ENCODE results near the gene MCCC2.
"Not testable (repeated sequence)": the region's sequence is repeated elsewhere in the genome, so short reads cannot be mapped to it uniquely, and the experiment has no call there.

The MCCC2 gene

GRCh38 chr5:71662381-71662780 is 75.2 kb downstream of the MCCC2 start:
- no peak for DNase-seq

DNA sequence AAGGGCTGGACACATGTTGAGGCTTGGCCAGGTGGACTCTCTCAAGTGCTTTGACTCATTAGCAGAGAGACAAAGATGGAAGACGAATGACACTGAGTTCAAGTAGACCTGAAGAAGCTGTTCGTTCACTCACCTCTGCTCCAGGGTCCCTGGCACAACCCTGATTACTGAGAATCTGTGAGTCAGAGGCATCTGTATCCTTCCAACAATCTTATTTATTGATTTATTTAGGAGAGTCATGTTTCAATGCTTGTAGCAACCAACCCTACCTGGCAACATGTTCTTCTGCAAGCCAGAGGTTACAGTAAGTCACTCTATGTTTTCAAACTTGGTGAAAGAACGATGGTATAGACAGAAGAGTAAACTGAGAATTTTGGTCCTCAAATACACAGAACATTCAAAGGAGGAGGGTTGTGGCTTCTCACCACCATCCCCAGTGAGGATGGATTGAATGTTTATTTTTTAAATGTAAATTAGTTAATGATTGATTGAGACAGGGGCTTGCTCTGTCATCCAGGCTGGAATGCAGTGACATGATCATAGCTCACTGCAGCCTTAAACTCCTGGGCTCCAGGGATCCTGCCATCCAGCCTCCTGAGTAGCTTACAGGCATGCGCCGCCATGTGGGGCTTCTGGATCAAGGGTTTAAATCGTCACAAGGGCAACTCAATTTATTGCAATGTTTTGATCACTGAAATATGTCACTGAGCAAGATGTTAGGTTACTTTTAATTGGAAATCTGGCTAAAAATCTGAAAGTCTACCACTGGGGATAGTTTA is 76.2 kb downstream of the MCCC2 start:
- DNase-seq = no peak

DNA sequence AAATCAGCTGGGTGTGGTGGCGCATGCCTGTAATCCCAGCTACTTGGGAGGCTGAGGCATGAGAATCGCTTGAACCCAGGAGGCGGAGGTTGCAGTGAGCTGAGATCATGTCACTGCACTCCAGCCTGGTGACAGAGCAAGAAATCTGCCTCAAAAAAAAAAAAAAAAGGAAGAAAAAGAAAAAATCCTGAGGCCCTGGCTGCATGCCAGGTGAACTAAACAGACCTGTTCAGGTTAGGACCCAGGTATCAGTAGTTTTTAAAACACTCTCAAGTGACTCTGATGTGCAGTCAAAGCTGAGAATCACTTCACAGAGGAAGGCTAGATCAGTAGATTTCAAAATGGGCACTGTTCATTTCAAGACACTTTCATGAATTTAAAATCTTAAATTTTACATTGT is 77.5 kb downstream of the MCCC2 start:
- DNase-seq = not testable (repeated sequence)

GRCh38 chr5:71666321-71666720 is 79.2 kb downstream of the MCCC2 start:
- DNase-seq = no peak

- no peak for DNase-seq
Observed at GRCh38 chr5:71677977-71678376, 90.8 kb downstream of the MCCC2 start.

DNA sequence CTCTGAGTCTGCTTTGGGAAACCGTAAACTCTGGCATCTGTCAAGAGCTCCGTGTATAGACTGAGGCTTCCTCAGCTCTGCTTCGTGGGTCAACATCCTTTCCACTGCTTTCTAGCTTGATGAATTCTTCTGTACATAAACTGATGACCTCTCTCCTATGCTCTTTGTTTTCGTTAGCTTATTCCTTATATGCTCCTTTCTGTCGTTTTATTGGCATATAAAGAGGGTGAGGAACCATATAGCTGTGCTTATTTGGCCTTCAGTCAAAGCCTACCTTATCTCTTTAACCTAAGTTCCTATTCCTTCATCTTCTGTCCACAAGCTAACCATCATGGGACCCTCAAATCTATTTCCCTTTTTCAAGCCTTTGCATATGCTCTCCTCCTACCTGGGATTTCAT is 92.6 kb downstream of the MCCC2 start:
- DNase-seq = no peak

GRCh38 chr5:71680510-71680909 is 93.4 kb downstream of the MCCC2 start:
- DNase-seq = no peak

- DNase-seq = no peak
Observed at GRCh38 chr5:71681296-71681695, 94.2 kb downstream of the MCCC2 start.

- no peak for DNase-seq
Observed at GRCh38 chr5:71684309-71684708, 97.2 kb downstream of the MCCC2 start.

DNA sequence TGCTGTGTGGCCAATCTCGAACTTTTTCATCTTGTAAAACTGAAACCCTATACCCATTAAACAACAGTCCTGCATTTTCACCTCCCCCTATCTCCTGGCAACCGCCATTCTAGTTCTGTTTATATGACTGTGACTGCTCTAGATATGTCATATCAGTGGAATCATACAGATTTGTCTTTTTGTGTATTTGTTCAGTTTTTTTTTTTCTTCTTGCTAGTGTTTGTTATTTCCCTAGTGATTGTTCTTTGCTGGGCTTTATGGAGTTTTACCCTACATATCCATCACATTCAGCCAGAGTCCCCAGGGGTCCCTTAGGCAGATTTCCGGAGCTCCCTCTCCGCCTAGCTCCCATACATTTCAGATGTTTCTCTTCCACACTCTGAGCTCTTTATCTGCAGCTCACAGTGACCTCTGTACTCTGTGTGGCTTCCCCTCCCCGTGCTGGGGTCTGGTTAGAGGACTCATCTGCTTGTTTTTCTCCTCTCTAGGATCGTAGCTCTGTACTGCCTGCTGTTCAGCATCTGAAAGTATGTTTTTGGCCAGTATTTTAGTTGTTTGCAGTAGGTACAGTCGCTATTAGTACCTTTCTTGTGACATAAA is 106.8 kb downstream of the MCCC2 start:
- no peak for DNase-seq

DNA sequence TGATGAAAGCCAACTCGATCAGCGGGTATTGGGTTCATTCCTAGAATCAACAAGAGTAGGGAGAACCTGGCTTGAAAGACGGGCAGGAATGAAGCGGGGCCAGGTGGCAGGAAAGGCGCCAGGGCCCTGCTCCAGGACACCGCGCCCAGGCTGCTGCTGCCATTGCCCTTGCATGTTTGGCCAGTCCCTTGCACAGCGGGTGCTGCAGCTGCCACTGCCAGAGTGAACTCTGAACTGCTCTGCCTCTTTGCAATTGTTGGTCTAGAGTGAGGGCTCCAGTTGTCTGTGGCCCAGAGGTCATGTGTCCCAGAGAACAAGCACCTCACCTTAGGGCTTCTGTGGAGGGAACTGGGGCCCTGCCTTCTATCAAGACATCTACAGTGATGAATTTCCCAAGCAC is 107.9 kb downstream of the MCCC2 start:
- no peak for DNase-seq

- DNase-seq = no peak
Observed at GRCh38 chr5:71695595-71695994, 108.5 kb downstream of the MCCC2 start.

- no peak for DNase-seq
Observed at GRCh38 chr5:71697967-71698366, 110.8 kb downstream of the MCCC2 start.

- no peak for DNase-seq
Observed at GRCh38 chr5:71699233-71699632, 112.1 kb downstream of the MCCC2 start.

DNA sequence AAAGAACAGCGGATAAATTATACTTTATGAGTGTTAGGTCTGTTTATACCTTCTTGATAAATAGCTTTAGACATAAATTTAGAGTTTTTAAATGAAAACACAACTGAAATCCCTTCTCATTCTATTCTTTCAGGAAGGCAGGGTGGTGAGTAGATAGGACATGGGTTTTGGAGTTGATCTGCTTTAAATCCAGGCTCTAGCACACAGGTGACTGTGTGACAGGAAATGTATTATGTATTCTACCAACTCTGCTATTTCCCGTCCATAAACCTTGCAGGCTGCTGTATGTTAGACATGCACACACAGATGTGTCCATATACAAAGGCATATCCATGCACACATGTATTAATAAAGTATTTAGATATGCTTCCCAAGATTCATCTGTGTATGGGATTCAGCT is 112.6 kb downstream of the MCCC2 start:
- DNase-seq = no peak

GRCh38 chr5:71700803-71701202 is 113.7 kb downstream of the MCCC2 start:
- no peak for DNase-seq

- DNase-seq = no peak
Observed at GRCh38 chr5:71701407-71701806, 114.3 kb downstream of the MCCC2 start.

- no peak for DNase-seq
Observed at GRCh38 chr5:71703941-71704340, 116.8 kb downstream of the MCCC2 start.

- no peak for DNase-seq
Observed at GRCh38 chr5:71705421-71705820, 118.3 kb downstream of the MCCC2 start.

GRCh38 chr5:71706906-71707305 is 119.8 kb downstream of the MCCC2 start:
- DNase-seq = no peak
